Middle frontal gyrus (tissue), 1 donor: Measurements from ENCODE around the gene IDH1.
A peak's percentile ranks its signal among the peaks of the same experiment; 100 is the strongest.
"Not testable (repeated sequence)": the region's sequence is repeated elsewhere in the genome, so short reads cannot be mapped to it uniquely, and the experiment has no call there.

Experiments
- DNase-seq: peaks from one replicate; pipeline ENCODE4 v3.0.0-alpha.2; 2015; ENCODE audit warnings: low spot score; ENCODE audit errors: extremely low spot score

IDH1 gene

DNA sequence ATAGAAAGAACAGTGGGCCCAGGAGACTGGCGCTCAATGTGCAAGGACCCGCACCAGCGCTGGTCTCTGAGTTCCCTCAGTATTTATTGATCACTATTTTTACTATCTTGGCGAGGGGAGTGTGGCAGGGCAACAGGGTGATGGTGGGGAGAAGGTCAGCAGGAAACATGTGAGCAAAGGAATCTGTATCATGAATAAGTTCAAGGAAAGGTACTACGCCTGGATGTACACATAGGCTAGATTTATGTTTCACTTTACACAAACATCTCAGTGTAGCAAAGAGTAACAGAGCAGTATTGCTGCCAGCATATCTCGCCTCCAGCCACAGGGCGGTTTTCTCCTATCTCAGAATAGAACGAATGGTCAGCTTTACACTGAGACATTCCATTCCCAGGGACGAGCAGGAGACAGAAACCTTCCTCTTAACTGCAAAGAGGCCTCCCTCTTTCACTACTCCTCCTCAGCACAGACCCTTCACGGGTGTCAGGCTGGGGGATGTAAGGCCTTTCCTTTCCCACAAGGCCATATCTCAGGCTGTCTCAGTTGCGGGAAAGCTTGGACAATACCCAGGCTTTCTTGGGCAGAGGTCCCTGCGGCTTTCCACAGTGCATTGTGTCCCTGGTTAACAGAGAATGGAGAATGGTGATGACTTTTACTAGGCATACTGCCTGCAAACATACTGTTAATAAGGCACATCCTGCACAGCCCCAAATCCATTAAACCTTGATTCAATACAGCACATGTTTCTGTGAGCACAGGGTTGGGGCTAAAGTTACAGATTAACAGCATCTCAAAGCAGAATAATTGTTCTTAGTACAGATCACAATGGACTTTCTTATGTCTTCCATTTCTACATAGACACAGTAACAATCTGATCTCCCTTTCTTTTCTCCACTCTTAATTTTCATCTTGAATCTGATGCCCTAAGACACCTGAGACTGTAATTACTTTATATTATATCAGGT lies 2.3 kb upstream of the IDH1 start:
- not testable (repeated sequence) for DNase-seq

- DNase-seq, result no peak
Observed at GRCh38 chr2:208256192-208256782, 1.4 kb upstream of the IDH1 start.

DNA sequence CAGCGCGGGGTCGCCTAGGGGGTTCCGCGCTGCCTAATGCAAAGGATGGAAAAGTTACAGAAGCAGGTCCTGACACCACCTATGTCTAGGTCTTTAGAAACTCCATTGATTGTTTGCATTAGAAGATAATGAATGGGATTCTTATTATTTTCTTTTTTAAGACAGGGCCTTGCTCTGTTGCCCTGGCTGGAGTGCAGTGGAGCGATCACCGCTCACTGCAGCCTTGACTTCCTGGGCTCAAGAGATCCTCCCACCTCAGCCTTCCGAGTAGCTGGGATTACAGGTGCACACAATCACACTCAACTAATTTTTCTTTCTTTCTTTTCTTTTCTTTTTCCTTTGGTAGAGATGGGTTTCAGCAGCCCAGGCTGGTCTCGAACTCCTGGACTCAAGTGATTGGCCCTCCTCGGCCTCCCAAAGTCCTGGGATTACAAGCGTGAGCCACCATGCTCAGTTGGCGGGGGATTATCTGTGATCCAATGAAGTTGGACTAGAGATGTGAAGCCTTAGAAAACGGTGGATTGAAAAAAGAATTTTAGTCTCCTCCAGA lies 761 bp upstream of the IDH1 start:
- no peak for DNase-seq

DNA sequence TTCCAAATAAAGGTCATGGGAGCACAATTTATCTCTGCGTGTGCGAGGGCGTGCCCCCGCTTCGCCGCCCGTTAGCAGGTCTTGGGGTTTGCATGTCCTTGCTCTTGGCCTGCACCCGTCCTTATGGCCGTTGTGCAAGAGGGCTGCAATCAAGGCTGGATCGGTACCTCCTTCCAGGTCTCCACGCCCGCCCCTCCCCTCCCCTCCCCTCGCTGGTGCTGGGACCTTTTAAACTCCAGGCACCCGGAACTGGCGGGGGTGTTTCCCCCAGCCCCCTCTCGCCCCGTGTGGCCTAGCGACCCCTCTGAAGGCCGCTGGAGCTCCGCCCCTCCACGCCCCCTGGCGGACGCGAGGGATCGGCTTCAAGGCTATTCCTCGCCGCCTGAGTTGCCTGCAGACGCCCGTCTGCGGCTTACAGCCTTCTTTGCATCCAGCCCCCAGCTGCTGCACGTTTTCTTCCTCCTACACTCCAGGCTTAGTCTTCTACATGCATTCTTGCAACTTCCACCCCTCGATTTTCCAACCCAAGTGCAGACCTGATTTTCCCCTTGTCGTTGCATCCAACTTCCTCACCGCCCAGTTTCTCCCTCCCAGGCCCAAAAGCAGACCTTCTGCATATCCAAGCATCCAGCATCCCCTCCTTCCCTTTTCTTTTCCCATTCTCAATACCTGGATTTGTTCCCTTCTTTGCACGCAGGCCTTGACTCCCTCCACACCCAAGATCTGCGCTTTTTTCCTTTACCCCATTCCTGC lies 577 bp downstream of the IDH1 start:
- peak; percentile 51 for DNase-seq

DNA sequence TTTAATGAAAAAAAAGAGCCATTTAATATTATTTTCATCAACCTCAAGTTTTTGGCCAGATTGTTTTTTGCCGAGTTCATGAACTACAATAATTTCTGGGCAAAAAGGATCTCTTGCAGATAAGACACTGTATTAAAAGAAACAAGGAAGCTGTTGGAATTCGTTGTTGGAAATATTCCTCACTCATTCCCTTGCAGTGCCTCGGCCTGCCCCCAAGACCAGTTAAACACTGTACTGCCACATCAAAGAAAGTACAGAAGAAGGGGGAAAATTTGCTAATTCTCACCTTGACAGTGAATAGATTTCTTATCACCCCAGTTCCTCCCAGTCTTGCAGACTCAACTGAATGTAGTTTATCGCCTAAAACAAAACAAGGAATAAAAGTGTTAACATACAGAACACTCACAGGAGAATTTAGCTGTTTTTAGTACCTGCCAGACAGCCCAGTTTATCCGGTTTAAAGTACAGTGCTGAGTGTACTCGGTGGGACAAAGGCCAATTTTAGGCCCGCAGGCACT lies 1.2 kb downstream of the IDH1 start:
- DNase-seq, result no peak

DNA sequence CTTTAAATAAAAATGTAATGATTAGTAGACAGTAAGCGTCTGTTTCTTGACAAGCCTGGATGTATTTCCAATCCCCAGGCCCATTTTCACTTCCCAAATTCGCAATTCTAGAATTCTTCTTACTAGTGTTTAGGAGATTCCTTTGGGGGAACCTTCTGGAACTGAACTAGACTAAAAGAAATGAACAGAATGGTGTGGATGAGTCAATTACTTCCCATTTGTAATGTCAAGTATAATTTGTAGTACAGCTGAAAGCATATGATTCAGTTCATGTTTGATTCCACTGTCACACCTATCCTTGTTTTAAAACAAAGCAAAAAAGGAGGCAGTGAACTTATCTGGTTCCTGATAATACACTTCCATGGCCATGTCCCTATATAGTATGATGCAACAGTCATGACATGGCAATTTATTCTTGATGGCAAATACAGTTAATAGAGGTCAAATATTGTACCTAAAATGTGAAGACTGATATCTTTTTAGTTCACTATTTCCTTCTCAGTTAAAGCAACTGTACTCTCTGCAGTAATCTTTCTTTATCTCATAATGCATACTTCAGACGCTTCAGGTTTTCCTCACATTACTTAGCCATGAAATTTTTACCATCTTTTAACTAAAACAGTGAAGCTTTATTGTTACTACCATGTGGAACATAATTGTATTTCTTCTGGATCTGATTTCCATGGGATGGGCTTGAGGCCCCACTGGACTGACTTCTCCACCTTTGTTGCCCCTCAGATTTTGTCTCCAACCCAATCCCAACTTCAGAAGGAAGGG lies 2.0 kb downstream of the IDH1 start:
- no peak for DNase-seq

- no peak for DNase-seq
Observed at GRCh38 chr2:208251098-208251497, 3.8 kb downstream of the IDH1 start.

- no peak for DNase-seq
Observed at GRCh38 chr2:208250388-208250787, 4.5 kb downstream of the IDH1 start.

DNA sequence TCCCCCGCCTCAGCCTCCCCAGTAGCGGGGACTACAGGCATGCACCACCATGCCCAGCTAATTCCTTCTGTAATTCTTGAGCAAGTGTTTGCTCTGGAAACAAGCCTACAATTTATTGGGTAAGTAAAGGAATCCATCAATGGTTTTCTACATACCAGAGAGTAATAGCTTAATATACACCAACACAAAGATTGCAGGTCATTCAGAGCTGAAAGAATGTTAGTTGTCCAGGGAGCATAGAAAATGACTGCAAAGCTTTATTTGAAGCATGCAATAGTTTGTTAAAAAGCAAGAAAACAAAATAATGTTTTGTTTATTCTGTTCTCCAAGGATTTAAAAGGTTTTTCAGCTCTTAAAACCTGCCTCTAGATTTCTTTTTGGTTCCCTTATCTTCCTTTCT lies 5.6 kb downstream of the IDH1 start:
- DNase-seq, result no peak

GRCh38 chr2:208248601-208249000 lies 6.3 kb downstream of the IDH1 start:
- DNase-seq, result no peak

DNA sequence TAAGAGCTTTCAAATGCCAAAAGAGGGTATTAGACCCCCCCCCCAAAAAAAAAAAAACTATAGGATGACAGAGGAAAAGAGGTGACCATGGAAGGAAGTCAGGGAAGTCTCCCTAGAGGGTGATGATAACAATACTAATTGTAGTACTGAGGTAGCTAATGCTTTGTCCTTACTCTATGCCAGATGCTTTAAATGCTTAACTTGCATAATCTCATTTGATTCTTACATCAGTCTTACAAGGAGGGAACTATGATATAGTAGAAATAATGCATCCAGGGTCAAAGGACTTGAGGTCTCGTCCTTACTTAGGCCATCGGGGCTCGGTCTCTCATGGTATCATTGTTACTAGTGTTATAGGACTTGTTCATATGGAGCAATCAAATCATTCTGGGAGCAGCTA lies 9.1 kb downstream of the IDH1 start:
- DNase-seq, result no peak

GRCh38 chr2:208244422-208244821 lies 10.4 kb downstream of the IDH1 start:
- no peak for DNase-seq

DNA sequence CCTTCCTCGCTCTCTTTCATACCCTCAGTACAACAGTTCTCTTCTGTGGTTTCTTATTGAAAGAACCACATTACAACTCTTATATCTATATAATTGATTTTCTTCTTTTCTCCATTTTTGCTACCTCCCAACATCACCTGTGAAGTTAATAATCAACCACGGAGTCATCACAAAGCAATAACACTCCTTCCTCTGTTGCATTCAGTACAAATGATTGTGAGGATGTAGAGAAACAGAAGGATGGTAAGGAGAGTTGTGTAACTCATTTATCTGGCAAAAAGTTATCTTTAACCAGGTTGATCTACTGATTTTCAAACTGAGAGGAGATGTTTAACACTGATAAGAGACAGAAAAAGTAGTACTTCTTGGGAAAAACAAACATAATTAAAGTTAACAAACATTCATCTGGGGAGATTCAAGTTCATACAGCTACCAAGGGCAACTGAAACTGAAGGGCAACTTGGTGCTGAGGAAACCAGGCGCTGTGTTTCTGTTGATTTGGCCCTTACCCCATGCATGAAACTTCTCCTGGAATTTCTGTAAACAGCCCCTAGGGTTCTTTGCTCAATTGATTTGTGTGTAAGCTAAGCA lies 14.2 kb downstream of the IDH1 start:
- no peak for DNase-seq

DNA sequence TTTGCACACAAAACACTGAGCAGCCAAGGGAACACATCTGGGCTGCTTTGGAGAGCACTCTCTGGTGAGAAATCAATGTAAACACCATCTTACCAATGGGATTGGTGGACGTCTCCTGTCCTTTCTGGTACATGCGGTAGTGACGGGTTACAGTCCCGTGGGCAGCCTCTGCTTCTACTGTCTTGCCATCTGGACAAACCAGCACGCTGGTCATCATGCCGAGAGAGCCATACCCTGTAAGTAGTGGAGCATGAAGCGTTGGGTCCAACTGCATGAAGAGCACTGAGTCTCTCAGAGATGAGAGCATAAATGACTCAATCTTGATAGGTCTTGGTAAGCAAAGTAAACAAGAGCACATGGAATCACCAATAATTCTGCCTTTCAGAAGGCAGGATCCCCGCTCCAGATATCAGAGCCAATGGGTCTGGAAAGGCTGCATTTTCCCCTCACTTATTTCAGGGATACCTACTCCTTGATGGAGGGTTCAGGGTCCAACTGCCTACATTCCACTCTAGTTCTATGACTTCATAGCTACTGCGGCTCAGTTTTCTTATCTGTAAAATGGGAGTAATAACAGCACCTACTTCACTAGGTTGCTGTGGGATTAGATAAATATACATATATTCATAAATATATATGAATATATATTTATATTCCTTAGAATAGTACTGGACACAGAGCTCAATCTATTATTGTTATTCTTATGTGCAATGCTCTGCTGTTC lies 14.9 kb downstream of the IDH1 start:
- no peak for DNase-seq

DNA sequence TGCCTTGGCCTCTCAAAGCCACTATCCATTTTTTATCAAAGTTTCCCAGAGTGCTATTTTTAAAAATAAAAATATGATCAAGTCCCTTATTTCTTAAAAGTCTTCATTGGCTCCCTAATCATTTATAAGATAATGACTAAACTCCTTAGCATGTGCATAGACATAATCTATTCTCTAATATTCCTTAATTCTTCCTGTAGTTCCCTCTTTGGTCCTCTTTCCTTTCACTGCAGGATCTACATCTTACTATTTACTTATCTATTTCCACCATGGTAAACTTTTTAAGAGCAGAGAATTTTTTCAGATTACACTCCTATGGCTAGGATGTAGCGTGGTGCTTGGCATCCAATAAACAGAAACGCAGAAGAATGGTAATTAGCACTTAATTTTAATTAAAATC lies 19.0 kb downstream of the IDH1 start:
- no peak for DNase-seq

DNA sequence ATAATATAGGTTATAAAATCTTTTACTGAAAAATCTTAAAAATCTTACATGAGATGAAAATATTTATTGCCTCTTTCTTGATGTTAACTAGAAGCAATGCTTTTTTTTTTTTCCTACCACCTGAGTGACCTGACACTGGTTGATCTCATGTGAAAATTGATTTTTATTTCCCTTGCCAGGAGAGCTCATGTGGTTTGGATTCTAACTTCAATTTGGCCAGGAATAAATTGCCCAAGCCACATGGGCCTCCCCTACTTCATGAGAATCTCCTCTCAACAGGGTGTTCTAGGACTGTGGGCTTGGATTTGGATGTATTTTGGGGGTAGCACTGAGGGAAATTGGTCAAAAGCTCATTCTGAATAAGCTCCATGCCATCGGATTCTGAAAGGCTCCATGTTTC lies 20.1 kb downstream of the IDH1 start:
- DNase-seq, result no peak

DNA sequence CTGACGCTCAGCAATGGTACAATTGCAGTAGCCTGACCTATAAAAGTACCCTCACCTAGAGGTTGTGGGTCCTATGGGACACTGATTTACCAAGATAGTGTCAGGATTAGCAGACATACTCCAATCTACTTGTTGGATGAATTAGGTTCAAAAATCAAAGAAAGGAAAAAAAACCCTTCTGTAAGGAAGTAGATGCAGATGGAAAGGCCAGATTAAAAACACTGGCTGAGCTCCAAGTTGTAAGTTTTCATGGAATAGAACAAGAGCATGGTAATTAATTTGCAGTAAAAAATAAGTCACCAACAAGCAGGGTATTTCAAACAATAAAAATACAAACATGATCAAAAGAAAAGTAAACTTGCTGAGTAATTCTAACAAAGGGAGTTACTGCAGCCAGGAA lies 26.4 kb downstream of the IDH1 start:
- DNase-seq, result no peak

GRCh38 chr2:208227581-208228232 lies 27.2 kb downstream of the IDH1 start:
- DNase-seq, result no peak

GRCh38 chr2:208224802-208225201 lies 30.1 kb downstream of the IDH1 start:
- no peak for DNase-seq
